ENCODE results near the gene VPS45.

VPS45 gene

GRCh38 chr1:150073516-150073915, 5.9 kb downstream of the VPS45 start:
- DNase-seq (ENCODE audit: low read depth in 2 of 2): no peak

- no peak for DNase-seq (ENCODE audit: low read depth in 2 of 2)
Measured at GRCh38 chr1:150076066-150076465, 8.5 kb downstream of the VPS45 start.

GRCh38 chr1:150076985-150077384, 9.4 kb downstream of the VPS45 start:
- no peak for DNase-seq (ENCODE audit: low read depth in 2 of 2)

GRCh38 chr1:150080784-150081183, 13.2 kb downstream of the VPS45 start:
- DNase-seq (ENCODE audit: low read depth in 2 of 2): no peak

- no peak for DNase-seq (ENCODE audit: low read depth in 2 of 2)
Measured at GRCh38 chr1:150082494-150082893, 14.9 kb downstream of the VPS45 start.

- DNase-seq (ENCODE audit: low read depth in 2 of 2): no peak
Measured at GRCh38 chr1:150083907-150084306, 16.3 kb downstream of the VPS45 start.

GRCh38 chr1:150085406-150085805, 17.8 kb downstream of the VPS45 start:
- DNase-seq (ENCODE audit: low read depth in 2 of 2): no peak

GRCh38 chr1:150087415-150087814, 19.8 kb downstream of the VPS45 start:
- DNase-seq (ENCODE audit: low read depth in 2 of 2): no peak

- no peak for DNase-seq (ENCODE audit: low read depth in 2 of 2)
Measured at GRCh38 chr1:150089846-150090520, 22.4 kb downstream of the VPS45 start.

GRCh38 chr1:150092180-150092791, 24.7 kb downstream of the VPS45 start:
- no peak for DNase-seq (ENCODE audit: low read depth in 2 of 2)

- no peak for DNase-seq (ENCODE audit: low read depth in 2 of 2)
Measured at GRCh38 chr1:150093805-150094204, 26.2 kb downstream of the VPS45 start.

- no peak for DNase-seq (ENCODE audit: low read depth in 2 of 2)
Measured at GRCh38 chr1:150094734-150095265, 27.2 kb downstream of the VPS45 start.

- DNase-seq (ENCODE audit: low read depth in 2 of 2): no peak
Measured at GRCh38 chr1:150102986-150103385, 35.4 kb downstream of the VPS45 start.

- no peak for DNase-seq (ENCODE audit: low read depth in 2 of 2)
Measured at GRCh38 chr1:150106341-150106740, 38.8 kb downstream of the VPS45 start.

- no peak for DNase-seq (ENCODE audit: low read depth in 2 of 2)
Measured at GRCh38 chr1:150109586-150109985, 42.0 kb downstream of the VPS45 start.

- no peak for DNase-seq (ENCODE audit: low read depth in 2 of 2)
Measured at GRCh38 chr1:150110116-150110515, 42.5 kb downstream of the VPS45 start.

GRCh38 chr1:150111670-150112069, 44.1 kb downstream of the VPS45 start:
- no peak for DNase-seq (ENCODE audit: low read depth in 2 of 2)

GRCh38 chr1:150115121-150115520, 47.5 kb downstream of the VPS45 start:
- DNase-seq (ENCODE audit: low read depth in 2 of 2): no peak

GRCh38 chr1:150118716-150119115, 51.1 kb downstream of the VPS45 start:
- DNase-seq (ENCODE audit: low read depth in 2 of 2): no peak

GRCh38 chr1:150121236-150121862, 53.8 kb downstream of the VPS45 start:
- DNase-seq (ENCODE audit: low read depth in 2 of 2): no peak

- no peak for DNase-seq (ENCODE audit: low read depth in 2 of 2)
Measured at GRCh38 chr1:150126811-150127210, 59.2 kb downstream of the VPS45 start.

- DNase-seq (ENCODE audit: low read depth in 2 of 2): no peak
Measured at GRCh38 chr1:150127464-150127863, 59.9 kb downstream of the VPS45 start.

- no peak for DNase-seq (ENCODE audit: low read depth in 2 of 2)
Measured at GRCh38 chr1:150127868-150128267, 60.3 kb downstream of the VPS45 start.
